Mammary epithelial cell (primary cell): ENCODE results near the gene C1QTNF12.

Experiments used
- CTCF ChIP-seq, 2 donors: IDR thresholded peaks in 1 of 2; conservative IDR thresholded peaks in 1 of 2; 2 replicates each; pipeline ENCODE4 v1.5.1; 2011 to 2012; ENCODE audit warnings: inconsistent platforms in 2 of 2, low read length in 2 of 2, mild to moderate bottlenecking in 2 of 2, control low read depth in 1 of 2, low read depth in 1 of 2; ENCODE audit not compliant: insufficient read depth in 1 of 2; ENCODE audit errors: extremely low read depth in 1 of 2
- EZH2 ChIP-seq: IDR thresholded peaks from 2 replicates; pipeline ENCODE4 v1.6.1; 2012; ENCODE audit warnings: low read length, inconsistent platforms, borderline replicate concordance

- TF ChIP-seq CTCF (conservative IDR thresholded peaks at IDR 0.05 in 1 of 2, IDR thresholded peaks at IDR 0.05 in 1 of 2; ENCODE audit: extremely low read depth in 1 of 2, insufficient read depth in 1 of 2, low read depth in 1 of 2, low read length in 2 of 2) (no peak), EZH2 (no peak)
Measured at GRCh38 chr1:1215881-1216605, 30.5 kb downstream of the C1QTNF12 start.
